Measurements from ENCODE around the gene SATB2.

SATB2 gene

GRCh38 chr2:199414001-199414400, 43.7 kb downstream of the SATB2 start:
- H3K27ac ChIP-seq: no peak overlapping the region
- no peak for TF ChIP-seq CTCF (conservative IDR thresholded peaks at IDR 0.05)
- no peak for TF ChIP-seq ZFX (IDR thresholded peaks at IDR 0.05)

- no peak for TF ChIP-seq ZFX (IDR thresholded peaks at IDR 0.05)
- no peak for TF ChIP-seq CTCF (conservative IDR thresholded peaks at IDR 0.05)
Observed at GRCh38 chr2:199409759-199410529, 47.8 kb downstream of the SATB2 start.

GRCh38 chr2:199407421-199407820, 50.3 kb downstream of the SATB2 start:
- TF ChIP-seq ZFX (IDR thresholded peaks at IDR 0.05) (no peak), CTCF (conservative IDR thresholded peaks at IDR 0.05) (no peak)
- H3K27ac ChIP-seq: no peak overlapping the region

More at GRCh38 chr2:199409759-199410529, 47.8 kb downstream of the SATB2 start:
- no peak overlapping the region for H3K27ac ChIP-seq

- peak; percentile 26 for TF ChIP-seq CTCF (conservative IDR thresholded peaks at IDR 0.05)
- no peak for TF ChIP-seq ZFX (IDR thresholded peaks at IDR 0.05)
- H3K27ac ChIP-seq: no peak overlapping the region
Observed at GRCh38 chr2:199405241-199405640, 52.5 kb downstream of the SATB2 start.

GRCh38 chr2:199404841-199405240, 52.9 kb downstream of the SATB2 start:
- no peak overlapping the region for H3K27ac ChIP-seq
- TF ChIP-seq CTCF (conservative IDR thresholded peaks at IDR 0.05) (no peak), ZFX (IDR thresholded peaks at IDR 0.05) (no peak)

- no peak overlapping the region for H3K27ac ChIP-seq
- TF ChIP-seq ZFX (IDR thresholded peaks at IDR 0.05) (no peak), CTCF (conservative IDR thresholded peaks at IDR 0.05) (no peak)
Observed at GRCh38 chr2:199395311-199395710, 62.4 kb downstream of the SATB2 start.

GRCh38 chr2:199392363-199392762, 65.4 kb downstream of the SATB2 start:
- TF ChIP-seq CTCF (conservative IDR thresholded peaks at IDR 0.05) (no peak), ZFX (IDR thresholded peaks at IDR 0.05) (no peak)
- H3K27ac ChIP-seq: no peak overlapping the region

All from C4-2B (cell line).